IPS-18c (cell line): ENCODE results near the gene C7orf25.

ENCODE experiments used
- H3K4me3 ChIP-seq: 2 replicates; pipeline ENCODE4 v1.7.0; 2013; ENCODE audit warnings: low read depth, mild to moderate bottlenecking, low read length, moderate library complexity; ENCODE audit not compliant: insufficient read depth
- H3K9me3 ChIP-seq: one replicate; pipeline ENCODE4 v1.6.1; 2013; ENCODE audit warnings: mild to moderate bottlenecking, low read length, moderate library complexity; ENCODE audit not compliant: control insufficient read depth, insufficient read depth

The C7orf25 gene

DNA sequence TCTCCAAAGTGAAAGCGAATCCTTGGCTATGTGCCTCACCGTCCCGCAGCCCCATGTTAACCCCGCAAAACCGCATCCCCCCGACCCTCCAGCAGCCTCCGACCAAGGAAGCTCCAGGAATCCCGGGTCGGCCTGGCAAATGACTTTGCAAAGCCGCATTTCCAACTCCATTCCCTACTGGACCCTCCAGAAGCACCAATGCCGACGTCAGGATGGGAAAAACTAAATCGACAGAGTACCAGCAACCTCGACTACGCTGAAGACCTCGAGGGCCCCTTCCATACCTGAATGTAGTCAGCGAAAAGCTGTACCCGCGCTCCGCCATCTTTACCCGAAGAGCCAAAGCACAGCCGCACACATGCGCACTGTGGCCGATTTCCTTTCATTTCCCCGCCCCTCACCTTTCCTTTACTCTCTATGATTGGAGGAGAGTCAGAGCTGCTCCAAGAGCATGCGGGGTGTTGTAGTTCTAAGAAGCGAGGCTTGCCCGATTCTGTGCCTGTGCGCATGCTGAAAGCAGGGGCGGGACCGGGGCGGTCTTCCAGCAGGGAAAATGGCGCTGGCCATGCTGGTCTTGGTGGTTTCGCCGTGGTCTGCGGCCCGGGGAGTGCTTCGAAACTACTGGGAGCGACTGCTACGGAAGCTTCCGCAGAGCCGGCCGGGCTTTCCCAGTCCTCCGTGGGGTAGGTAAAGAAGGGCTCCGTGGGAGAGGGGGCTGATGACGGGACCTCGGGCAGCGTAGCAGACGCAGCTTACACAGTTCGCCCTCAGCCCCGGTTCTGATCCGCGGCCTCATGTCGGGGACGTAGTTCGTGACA, 20.2 kb upstream of the C7orf25 start, which contains the start of the genes MRPL32 and PSMA2:
TSS of gene MRPL32 (plus strand) at position 543 of the 818 bp plus-strand sequence. CDS start at position 554, 11 bp downstream.
TSS of gene PSMA2 (minus strand) at position 341 of the 818 bp plus-strand sequence. CDS start at position 325, 16 bp downstream.
- no peaks in the 10 kb centered on the region for H3K9me3 ChIP-seq
- peak within 1 kb of the TSS; percentile 92 for H3K4me3 ChIP-seq

DNA sequence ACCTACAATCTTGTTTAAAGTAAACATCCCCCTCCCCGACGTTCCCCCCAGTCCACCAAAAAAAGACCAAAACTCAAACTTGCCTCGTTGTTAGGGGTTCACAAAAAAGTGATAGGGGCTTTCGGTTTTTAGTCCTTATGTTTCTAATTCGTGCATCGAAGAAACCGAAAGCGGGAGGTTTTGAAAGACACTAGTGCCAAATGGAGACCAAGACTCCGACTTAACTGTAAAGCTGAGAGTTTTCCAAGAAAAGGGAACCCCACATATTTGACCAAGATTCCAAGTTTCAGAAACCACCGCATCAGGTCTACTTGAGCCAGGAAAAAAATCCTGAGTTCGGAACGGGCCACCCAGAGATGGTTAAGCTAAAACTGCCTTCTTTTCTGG, 19.6 kb upstream of the C7orf25 start:
- Histone ChIP-seq H3K9me3 (no peaks in the 10 kb centered on the region), H3K4me3 (peak overlapping the region; percentile 74)

DNA sequence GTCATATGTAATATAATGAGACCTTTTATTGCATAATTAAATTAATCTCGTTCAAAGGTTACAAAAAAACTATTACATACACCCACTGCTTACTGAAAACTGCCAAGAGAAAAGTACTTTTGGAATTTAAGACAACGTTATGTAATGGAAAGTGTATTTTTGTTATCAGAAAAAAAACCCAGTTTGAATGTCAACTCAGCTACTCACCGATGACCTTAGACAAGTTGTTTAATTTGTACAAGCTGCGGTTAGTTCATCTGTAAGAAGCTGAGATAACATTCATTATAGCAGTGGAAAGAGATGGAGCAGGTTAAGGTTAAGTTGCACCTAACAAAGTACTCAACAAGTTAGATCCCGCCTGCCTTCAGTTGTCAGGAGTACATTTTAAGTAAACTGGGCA, 19.0 kb upstream of the C7orf25 start:
- Histone ChIP-seq H3K9me3 (no peaks in the 10 kb centered on the region), H3K4me3 (peak overlapping the region; percentile 74)

DNA sequence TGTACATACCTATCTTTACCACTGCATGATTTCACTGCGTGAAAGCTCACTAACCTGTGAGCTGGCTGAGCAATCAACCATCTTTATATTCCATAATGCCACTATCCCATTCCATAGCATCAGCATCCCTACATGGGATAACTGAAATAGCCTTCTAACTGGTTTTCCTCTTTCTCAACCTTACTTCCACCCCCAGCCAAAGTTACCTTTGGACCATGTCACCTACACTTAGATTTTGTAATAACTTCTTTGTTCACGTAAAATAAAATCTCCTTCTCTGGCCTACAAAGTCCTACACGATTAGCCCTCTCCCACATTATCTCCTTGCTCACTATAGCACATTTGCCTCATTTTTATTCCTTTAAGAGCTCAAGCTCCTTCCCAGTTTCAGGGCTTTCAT, 17.6 kb upstream of the C7orf25 start:
- H3K9me3 ChIP-seq = no peaks in the 10 kb centered on the region
- no peak overlapping the region; the same call in 1 of the 2 replicates for H3K4me3 ChIP-seq

DNA sequence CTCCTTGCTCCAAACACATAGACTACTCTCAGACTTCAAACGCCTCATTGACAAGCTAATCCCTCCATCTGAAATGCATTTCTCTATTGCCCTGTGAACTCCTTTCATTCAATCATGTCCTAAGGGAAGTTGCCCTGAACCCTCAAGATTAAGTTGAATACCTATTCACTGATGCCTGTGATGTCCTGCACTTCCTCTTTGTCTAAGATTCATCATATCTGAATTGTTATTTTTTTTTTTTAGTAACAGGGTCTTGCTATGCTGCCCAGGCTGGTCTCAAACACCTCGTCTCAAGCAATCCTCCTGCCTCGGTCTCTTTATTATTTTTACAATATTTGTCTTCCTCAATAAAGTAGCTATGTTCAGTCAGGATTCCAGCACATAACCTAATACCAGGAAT, 16.9 kb upstream of the C7orf25 start:
- H3K4me3 ChIP-seq = no peak overlapping the region
- no peaks in the 10 kb centered on the region for H3K9me3 ChIP-seq

DNA sequence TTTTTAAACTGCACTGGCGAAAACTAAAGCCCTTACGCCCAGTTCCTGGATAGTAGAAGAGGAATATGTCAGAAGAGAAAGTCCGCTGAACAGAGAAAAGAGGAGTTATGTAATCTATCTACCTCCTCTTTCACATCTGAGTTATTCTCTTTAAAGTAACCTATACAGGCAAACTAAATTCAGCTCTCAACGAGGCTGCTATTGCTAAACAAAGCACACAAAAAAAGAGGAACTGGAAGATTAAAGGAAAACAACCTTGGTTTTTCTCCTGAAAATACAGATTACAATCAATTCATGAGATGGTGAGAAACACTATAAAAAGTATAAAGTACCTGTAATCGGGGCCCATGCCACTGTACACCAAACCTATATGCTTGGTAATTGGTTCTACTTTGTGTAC, 14.3 kb upstream of the C7orf25 start:
- no peaks in the 10 kb centered on the region for H3K9me3 ChIP-seq
- H3K4me3 ChIP-seq = no peak overlapping the region

DNA sequence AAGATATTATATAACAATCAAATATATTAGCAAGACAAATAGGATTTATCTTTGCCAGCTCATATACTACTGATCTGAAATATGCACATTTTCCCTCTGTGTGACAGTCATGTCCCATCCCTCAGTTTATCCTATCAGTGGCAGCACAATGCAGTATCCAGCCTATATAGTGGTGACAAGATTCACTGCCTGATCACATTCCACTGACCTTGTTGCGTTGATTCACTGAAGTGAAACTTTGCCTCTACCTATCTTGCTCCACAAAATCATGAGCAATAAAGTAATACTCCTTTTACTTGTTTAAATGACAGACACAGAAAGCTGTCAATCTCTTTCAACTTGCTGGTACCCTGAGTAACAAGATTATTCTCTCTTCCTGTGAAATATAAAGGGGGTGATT, 13.8 kb upstream of the C7orf25 start:
- Histone ChIP-seq H3K4me3 (no peak overlapping the region), H3K9me3 (no peaks in the 10 kb centered on the region)

DNA sequence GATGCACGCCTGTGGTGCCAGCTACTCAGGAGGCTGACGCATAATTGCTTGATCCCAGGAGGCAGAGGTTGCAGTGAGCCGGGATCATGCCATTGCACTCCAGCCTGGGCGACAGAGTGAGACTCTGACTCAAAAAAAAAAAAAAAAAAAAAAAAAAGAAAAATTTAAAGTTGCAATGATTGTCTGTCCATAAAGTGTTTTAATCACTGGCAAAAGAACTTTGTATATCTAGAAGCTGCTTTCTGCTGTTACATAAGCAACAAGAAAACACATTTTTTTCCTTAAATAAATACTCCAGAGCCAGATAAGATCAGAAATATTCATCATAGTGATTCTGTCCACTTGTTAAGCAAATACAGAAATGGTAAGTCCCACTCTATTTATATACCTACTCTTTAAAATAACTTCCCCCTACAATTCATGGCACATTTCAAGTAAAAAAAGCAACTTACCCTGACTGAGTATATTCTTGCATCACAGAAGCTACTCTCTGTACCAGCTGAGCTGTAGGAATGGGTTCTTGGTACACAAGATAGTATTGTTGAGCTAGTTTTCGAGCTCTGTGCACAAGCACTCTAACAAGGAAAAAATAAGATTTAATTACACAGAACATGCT, 12.5 kb upstream of the C7orf25 start:
- H3K9me3 ChIP-seq = no peaks in the 10 kb centered on the region
- no peak overlapping the region for H3K4me3 ChIP-seq

DNA sequence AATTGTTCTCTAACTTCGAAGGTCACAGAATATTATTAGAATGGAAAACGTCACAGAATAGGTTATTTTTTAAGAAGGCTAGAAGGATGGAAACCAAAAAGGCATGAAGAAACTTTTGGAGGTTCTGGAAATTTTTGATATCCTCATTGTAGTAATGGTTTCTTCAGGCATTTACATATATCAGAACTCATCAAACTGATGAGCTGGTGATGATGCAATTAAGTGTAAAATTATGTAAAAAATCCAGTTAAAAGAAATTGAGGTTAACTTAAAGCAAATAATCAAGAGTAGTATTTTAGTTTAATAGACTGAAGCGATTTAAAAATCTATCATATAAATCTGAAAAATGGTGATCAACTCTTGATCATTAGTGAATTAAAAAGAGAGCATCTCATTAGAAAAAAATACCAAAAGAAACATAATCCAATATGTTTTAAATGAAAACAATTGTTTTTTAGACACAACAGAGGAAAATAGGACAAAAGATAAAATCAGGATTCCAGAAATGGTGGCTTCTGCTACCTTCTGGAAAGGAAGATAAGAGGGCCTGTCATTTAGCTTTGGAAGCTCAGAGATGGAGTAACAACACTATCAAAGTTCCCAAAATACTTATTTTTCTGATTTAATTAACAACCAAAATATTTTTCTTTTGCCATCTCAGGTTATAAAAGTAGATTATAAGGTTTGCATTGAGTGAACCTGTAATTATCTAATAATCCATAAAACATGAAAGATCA, 10.3 kb upstream of the C7orf25 start:
- Histone ChIP-seq H3K9me3 (no peaks in the 10 kb centered on the region), H3K4me3 (no peak overlapping the region)

DNA sequence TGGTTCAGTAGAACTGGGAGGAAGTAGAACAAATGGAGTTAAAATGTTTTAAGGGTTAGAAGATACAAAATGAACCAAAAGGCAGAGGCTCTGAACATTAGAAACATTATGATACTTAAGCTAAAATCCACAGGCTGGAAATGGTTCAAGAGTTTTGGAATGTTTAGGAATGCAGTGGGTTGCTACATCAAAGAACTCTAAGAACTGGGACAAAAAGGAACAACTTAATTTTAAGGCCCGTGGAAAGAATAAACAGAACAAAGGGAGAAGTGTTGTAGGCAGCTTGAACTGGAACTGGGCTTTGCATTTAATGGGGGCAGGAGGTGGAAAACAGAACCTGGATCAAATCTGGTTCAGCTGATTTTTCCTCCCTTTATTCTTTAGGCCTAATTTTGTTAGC, 3.5 kb upstream of the C7orf25 start:
- Histone ChIP-seq H3K4me3 (no peak overlapping the region), H3K9me3 (no peaks in the 10 kb centered on the region)

DNA sequence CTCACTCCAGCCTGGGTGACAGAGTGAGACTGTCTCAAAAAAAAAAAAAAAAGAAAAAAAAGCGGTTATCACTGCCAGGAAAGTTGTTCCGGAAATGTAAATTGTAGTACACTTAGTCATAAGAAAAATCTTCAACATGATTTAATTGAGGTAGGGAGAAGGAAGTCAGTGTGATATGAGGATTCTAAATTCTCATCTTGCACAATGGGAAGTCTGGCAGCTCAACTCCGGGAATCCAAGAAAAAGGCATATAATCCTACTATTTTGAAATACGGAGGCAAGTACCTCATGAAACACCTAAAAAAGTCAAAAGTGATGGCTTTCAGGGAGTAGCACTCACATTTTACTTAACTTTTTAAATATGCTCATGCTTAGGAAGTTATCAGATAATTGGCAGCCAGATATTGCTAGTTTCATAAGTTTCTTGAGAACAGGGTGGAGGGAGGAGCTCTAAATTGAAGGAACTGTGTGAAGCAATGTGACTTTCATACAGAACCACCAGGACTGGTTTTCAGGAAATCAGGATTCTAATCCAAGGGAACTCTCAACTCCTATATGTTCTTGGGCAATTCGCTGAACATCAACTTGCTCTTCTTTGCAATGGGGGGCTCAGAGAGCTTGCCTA, 2.7 kb upstream of the C7orf25 start:
- Histone ChIP-seq H3K9me3 (no peaks in the 10 kb centered on the region), H3K4me3 (no peak overlapping the region)

DNA sequence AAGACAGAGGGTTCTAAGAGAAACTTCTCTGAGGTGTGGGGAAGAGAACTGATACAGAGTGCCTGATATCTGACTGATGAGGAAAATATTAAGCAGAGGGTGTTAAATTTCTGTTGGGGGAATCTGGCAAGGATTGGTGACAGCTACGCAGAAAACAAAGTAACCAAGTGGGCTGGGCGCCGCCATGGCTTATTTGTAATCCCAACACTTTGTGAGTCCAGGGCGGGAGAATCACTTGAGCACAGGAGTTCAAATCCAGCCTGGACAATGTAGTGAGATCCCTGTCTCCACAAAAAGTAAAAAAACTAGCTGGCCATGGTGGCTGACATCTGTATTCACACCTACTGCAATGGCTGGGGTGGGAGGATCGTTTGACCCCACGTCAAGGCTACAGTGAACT, 2.1 kb upstream of the C7orf25 start:
- Histone ChIP-seq H3K9me3 (no peaks in the 10 kb centered on the region), H3K4me3 (no peak overlapping the region)

DNA sequence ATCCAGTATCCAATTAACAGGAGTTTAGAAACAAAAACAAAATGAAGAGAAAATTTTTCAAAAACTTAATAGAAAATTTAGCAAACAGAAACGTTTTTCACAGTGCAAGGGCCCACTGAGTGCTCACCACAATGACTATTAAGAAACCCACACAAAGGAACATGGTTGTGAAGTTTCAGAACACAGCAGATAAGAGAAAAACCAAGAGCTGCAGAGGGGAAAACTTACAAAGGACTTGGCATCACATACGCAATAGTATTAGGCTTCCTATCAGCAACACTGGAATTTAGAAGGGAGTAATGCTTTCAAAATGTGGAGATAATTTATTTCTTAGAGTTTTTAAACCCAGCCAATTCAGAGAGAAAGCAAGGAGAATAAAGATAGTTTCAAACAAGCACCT, 1.7 kb upstream of the C7orf25 start:
- Histone ChIP-seq H3K9me3 (no peaks in the 10 kb centered on the region), H3K4me3 (no peak overlapping the region)

DNA sequence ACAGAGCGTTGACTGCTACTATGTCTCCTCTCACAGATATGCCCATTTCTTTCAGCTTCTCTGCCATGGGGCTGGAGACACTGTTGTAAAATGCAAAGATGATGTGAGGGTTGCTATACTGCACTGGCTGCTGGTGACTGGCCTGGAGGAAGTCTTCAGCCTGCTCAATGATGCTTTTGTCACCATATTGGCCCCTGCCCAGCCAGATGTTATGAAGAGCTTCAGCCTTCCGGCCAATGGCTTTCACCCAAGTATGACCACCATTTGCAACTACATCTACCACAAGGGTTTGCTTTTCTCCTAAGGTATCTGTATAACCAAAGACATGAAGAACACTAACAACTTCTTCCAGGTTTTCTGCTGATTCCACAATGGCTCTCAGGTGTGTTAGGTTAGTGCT, 1.6 kb downstream of the C7orf25 start:
- Histone ChIP-seq H3K9me3 (no peaks in the 10 kb centered on the region), H3K4me3 (no peak overlapping the region)

DNA sequence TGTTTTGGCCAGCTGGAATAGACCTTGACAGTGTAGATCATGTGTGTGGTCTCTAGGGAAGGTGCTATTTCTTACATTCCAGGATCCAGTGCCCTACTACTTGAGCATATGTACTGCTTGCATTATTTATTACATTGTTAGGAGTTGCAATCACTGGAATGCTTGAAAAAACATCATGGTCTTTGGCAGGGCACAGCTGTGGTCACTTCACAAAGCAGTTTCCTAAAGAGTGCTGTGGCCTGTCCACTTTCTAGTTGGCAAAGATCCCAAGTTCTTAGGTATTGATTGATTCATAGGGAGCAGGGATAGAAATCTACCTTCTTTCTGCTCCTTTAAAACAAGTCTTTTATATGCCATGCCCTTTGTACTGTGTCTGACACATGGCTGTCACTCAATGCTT, 4.6 kb downstream of the C7orf25 start:
- H3K9me3 ChIP-seq = no peaks in the 10 kb centered on the region
- H3K4me3 ChIP-seq = no peak overlapping the region

DNA sequence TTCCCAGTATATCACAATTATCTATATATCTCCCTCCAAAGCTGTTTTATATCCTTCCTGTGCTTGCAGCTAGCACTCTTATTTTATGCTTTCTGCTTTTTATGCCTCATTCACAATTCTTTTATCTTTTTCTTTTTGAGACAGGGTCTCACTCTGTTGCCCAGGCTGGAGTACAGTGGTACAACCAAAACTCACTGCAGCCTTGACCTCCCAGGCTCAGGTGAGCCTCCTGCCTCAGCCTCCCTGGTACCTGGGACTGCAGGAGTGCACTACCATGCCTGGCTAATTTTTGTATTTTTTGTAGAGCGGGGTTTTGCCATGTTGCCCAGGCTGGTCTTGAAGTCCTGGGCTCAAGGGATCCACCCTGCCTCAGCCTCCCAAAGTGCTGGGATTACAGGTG, 5.7 kb downstream of the C7orf25 start:
- Histone ChIP-seq H3K9me3 (no peaks in the 10 kb centered on the region), H3K4me3 (no peak overlapping the region)

DNA sequence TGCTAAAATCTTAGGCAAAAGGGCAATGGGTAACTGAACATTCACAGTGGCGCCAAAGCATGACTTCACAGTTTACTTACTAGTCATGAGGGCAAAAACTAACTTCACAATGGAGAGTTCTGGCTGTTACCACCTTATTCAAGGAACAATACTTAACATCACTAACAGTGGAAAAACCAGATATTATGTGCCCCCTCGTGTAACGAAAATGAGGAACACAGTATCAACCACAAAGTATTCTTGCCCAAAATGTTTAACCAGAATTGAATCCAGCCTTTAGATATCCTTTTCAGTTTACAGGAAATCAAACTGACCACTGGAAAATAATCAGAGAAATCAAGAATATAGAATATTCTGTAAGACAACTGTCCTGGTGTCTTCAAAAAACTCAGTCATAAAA, 9.5 kb downstream of the C7orf25 start:
- Histone ChIP-seq H3K9me3 (no peaks in the 10 kb centered on the region), H3K4me3 (no peak overlapping the region)
